HG03354 (cell line): Measurements from ENCODE around the gene ENGASE.
"Not testable (repeated sequence)": the region's sequence is repeated elsewhere in the genome, so short reads cannot be mapped to it uniquely, and the experiment has no call there.

Experiments used
- ATAC-seq: cut with Tn5 transposase; IDR thresholded peaks from one replicate; pipeline ENCODE4 v1.9.1; 2021; ENCODE audit warnings: mild to moderate bottlenecking; ENCODE audit not compliant: unreplicated experiment, poor library complexity, severe bottlenecking

ENGASE gene

GRCh38 chr17:79050551-79050950 is 24.1 kb upstream of the ENGASE start:
- ATAC-seq, result no peak

GRCh38 chr17:79051306-79051705 is 23.3 kb upstream of the ENGASE start:
- no peak for ATAC-seq

- ATAC-seq, result no peak
Observed at GRCh38 chr17:79052131-79052530, 22.5 kb upstream of the ENGASE start.

- ATAC-seq, result no peak
Observed at GRCh38 chr17:79053251-79053925, 21.2 kb upstream of the ENGASE start.

- no peak for ATAC-seq
Observed at GRCh38 chr17:79054200-79054960, 20.2 kb upstream of the ENGASE start.

GRCh38 chr17:79055197-79055596 is 19.4 kb upstream of the ENGASE start:
- ATAC-seq, result no peak

- ATAC-seq, result no peak
Observed at GRCh38 chr17:79057737-79058385, 16.8 kb upstream of the ENGASE start.

GRCh38 chr17:79062691-79063090 is 11.9 kb upstream of the ENGASE start:
- no peak for ATAC-seq

- no peak for ATAC-seq
Observed at GRCh38 chr17:79064026-79064425, 10.6 kb upstream of the ENGASE start.

GRCh38 chr17:79065105-79065670 is 9.4 kb upstream of the ENGASE start:
- no peak for ATAC-seq

- no peak for ATAC-seq
Observed at GRCh38 chr17:79066963-79067362, 7.7 kb upstream of the ENGASE start.

GRCh38 chr17:79070266-79070880 is 4.3 kb upstream of the ENGASE start:
- ATAC-seq, result no peak

- no peak for ATAC-seq
Observed at GRCh38 chr17:79071161-79071740, 3.4 kb upstream of the ENGASE start.

- ATAC-seq, result no peak
Observed at GRCh38 chr17:79072544-79072943, 2.1 kb upstream of the ENGASE start.

GRCh38 chr17:79073016-79073705 is 1.5 kb upstream of the ENGASE start:
- ATAC-seq, result no peak

- ATAC-seq, result no peak
Observed at GRCh38 chr17:79073706-79074088, 927 bp upstream of the ENGASE start.

GRCh38 chr17:79074121-79074648 is 439 bp upstream of the ENGASE start:
- not testable (repeated sequence) for ATAC-seq

- no peak for ATAC-seq
Observed at GRCh38 chr17:79075446-79075750, 774 bp downstream of the ENGASE start.

- no peak for ATAC-seq
Observed at GRCh38 chr17:79075861-79076406, 1.3 kb downstream of the ENGASE start.
